LHCN-M2 (cell line): ENCODE data around the gene ADAMTSL5. TPM values are rescaled to one million over a fixed set of nuclear protein-coding genes. Genes with fewer than 3 reads are reported as not detected.
"Not testable (repeated sequence)": the region's sequence is repeated elsewhere in the genome, so short reads cannot be mapped to it uniquely, and the experiment has no call there.

Experiments
- DNase-seq: peaks from one replicate; pipeline ENCODE4 v3.0.0-alpha.2; 2012; ENCODE audit warnings: low read depth
- total RNA-seq: library from RNA; depleted of rRNA; stranded (reverse); fragments of >200 nt; gene quantifications from 2 replicates; pipeline ENCODE4 v1.2.3, GENCODE V29; 2014

The ADAMTSL5 gene
- total RNA-seq, 1 experiment from 2014 or later = 0.75 TPM

- peak; percentile 15 for DNase-seq
Measured at GRCh38 chr19:1513499-1514294, 878 bp upstream of the ADAMTSL5 start.

GRCh38 chr19:1511318-1512317, 1.2 kb downstream of the ADAMTSL5 start:
- DNase-seq = no peak

- DNase-seq = no peak
Measured at GRCh38 chr19:1510807-1511206, 2.0 kb downstream of the ADAMTSL5 start.

GRCh38 chr19:1510442-1510806, 2.4 kb downstream of the ADAMTSL5 start:
- DNase-seq = no peak

GRCh38 chr19:1509602-1510441, 3.0 kb downstream of the ADAMTSL5 start:
- DNase-seq = no peak

- no peak for DNase-seq
Measured at GRCh38 chr19:1508507-1508856, 4.3 kb downstream of the ADAMTSL5 start.

GRCh38 chr19:1507763-1508506, 4.9 kb downstream of the ADAMTSL5 start:
- peak; percentile 68 for DNase-seq

- DNase-seq = no peak
Measured at GRCh38 chr19:1507192-1507660, 5.6 kb downstream of the ADAMTSL5 start.

GRCh38 chr19:1505991-1506881, 6.6 kb downstream of the ADAMTSL5 start:
- no peak for DNase-seq

GRCh38 chr19:1505012-1505411, 7.8 kb downstream of the ADAMTSL5 start:
- DNase-seq = no peak

- DNase-seq = no peak
Measured at GRCh38 chr19:1503925-1504773, 8.7 kb downstream of the ADAMTSL5 start.

- DNase-seq = peak; percentile 8
Measured at GRCh38 chr19:1503089-1503924, 9.5 kb downstream of the ADAMTSL5 start.

- no peak for DNase-seq
Measured at GRCh38 chr19:1502433-1503088, 10.3 kb downstream of the ADAMTSL5 start.

GRCh38 chr19:1501200-1501595, 11.6 kb downstream of the ADAMTSL5 start:
- no peak for DNase-seq

GRCh38 chr19:1499231-1499630, 13.6 kb downstream of the ADAMTSL5 start:
- DNase-seq = not testable (repeated sequence)

GRCh38 chr19:1497578-1498235, 15.1 kb downstream of the ADAMTSL5 start:
- no peak for DNase-seq
